AG04449 (cell line): ENCODE results near the gene GNAT3.

Source experiments
- CTCF ChIA-PET: fragments of 350-600 bp; formaldehyde crosslinking; extraction: SDS; loops from one replicate; lab custom pipeline; 2021; ENCODE audit warnings: antibody characterized with exemption; lab: Yijun Ruan, JAX
- POLR2A ChIA-PET: fragments of 400-600, 350-600 bp; formaldehyde crosslinking; extraction: SDS; loops from one replicate; lab custom pipeline; 2020; ENCODE audit warnings: antibody characterized with exemption, inconsistent platforms; lab: Yijun Ruan, JAX
- DNase-seq: peaks from one replicate; pipeline ENCODE4 v3.0.0-alpha.2; 2010; ENCODE audit warnings: low read depth, low spot score
- H3K4me3 ChIP-seq: 2 replicates; pipeline ENCODE4 v1.5.1; 2011; ENCODE audit warnings: low read depth, mild to moderate bottlenecking, control low read depth, low read length
- CTCF ChIP-seq: IDR thresholded peaks from one replicate; pipeline ENCODE4 v1.5.1; 2011; ENCODE audit warnings: mild to moderate bottlenecking, moderate library complexity, low read length, control low read depth, inconsistent platforms; ENCODE audit not compliant: insufficient read depth; ENCODE audit errors: missing control alignments

Gene GNAT3

GRCh38 chr7:80499350-80499953 is 12.4 kb downstream of the GNAT3 start:
- DNase-seq: peak; percentile 77
- CTCF ChIA-PET: interaction anchor here (1.1 kb wide), 1 partner anchor 159 kb away, joined by 3 read pairs; no protein-coding TSS in a partner anchor
- POLR2A ChIA-PET: no interaction called here
- no peak overlapping the region for H3K4me3 ChIP-seq
- TF ChIP-seq CTCF: no peak

GRCh38 chr7:80498481-80499349 is 13.1 kb downstream of the GNAT3 start:
- ChIA-PET POLR2A (no interaction called here), CTCF (interaction anchor here (1.1 kb wide), 1 partner anchor 160 kb away, joined by 3 read pairs; no protein-coding TSS in a partner anchor)
- H3K4me3 ChIP-seq: no peak overlapping the region
- DNase-seq: no peak
- TF ChIP-seq CTCF: no peak

- H3K4me3 ChIP-seq: no peak overlapping the region
- DNase-seq: no peak
- POLR2A ChIA-PET: interaction anchor here (0.8 kb wide), 1 partner anchor 33 kb away, joined by 3 read pairs; no protein-coding TSS in a partner anchor
- CTCF ChIA-PET: no interaction called here
- TF ChIP-seq CTCF: no peak
Observed at GRCh38 chr7:80496586-80496985, 15.3 kb downstream of the GNAT3 start.

- POLR2A ChIA-PET: no interaction called here
- no peak overlapping the region for H3K4me3 ChIP-seq
- DNase-seq: no peak
- TF ChIP-seq CTCF: no peak
- CTCF ChIA-PET: no interaction called here
Observed at GRCh38 chr7:80493121-80493849, 18.6 kb downstream of the GNAT3 start.

- no peak for TF ChIP-seq CTCF
- no peak overlapping the region for H3K4me3 ChIP-seq
- no peak for DNase-seq
- POLR2A ChIA-PET: no interaction called here
- CTCF ChIA-PET: interaction anchor here (0.6 kb wide), 1 partner anchor 46 kb away, joined by 3 read pairs; no protein-coding TSS in a partner anchor
Observed at GRCh38 chr7:80491462-80491861, 20.4 kb downstream of the GNAT3 start.

GRCh38 chr7:80488851-80489370 is 23.0 kb downstream of the GNAT3 start:
- ChIA-PET POLR2A (no interaction called here), CTCF (interaction anchor here (0.7 to 1.5 kb wide), 2 partner anchors 60 to 1010 kb away, joined by 3 read pairs; no protein-coding TSS in a partner anchor)
- DNase-seq: no peak
- H3K4me3 ChIP-seq: no peak overlapping the region
- no peak for TF ChIP-seq CTCF
